Calu3 (cell line): ENCODE results near the gene OR6A2. TPM values are rescaled to one million over a fixed set of nuclear protein-coding genes. Genes with fewer than 3 reads are reported as not detected.

Experiments used
- BruUV-seq: library from RNA; stranded (reverse); fragments of 400-500 nt; replicated peaks from 2 replicates; lab custom pipeline; 2021; lab: Mats Ljungman, UMichigan
- CTCF ChIA-PET: fragments of 300-600 bp; sonication (Branson Sonifier 250); formaldehyde crosslinking; loops from one replicate; lab custom pipeline; 2022; ENCODE audit warnings: antibody characterized with exemption; lab: Charles Lee
- DNase-seq: peaks from one replicate; pipeline ENCODE4 v3.0.0; 2022
- H3K27ac Mint-ChIP-seq: one replicate; pipeline ENCODE4 v1.8.0; 2022; ENCODE audit warnings: mixed read lengths; ENCODE audit not compliant: unreplicated experiment
- H3K27me3 Mint-ChIP-seq: one replicate; pipeline ENCODE4 v1.8.0; 2022; ENCODE audit warnings: mixed read lengths; ENCODE audit not compliant: unreplicated experiment
- H3K36me3 Mint-ChIP-seq: one replicate; pipeline ENCODE4 v1.8.0; 2022; ENCODE audit warnings: mild to moderate bottlenecking, moderate library complexity, mixed read lengths; ENCODE audit not compliant: insufficient read depth, unreplicated experiment
- H3K4me1 Mint-ChIP-seq: one replicate; pipeline ENCODE4 v1.8.0; 2022; ENCODE audit warnings: mild to moderate bottlenecking, low read depth, mixed read lengths; ENCODE audit not compliant: unreplicated experiment
- H3K4me3 Mint-ChIP-seq: one replicate; pipeline ENCODE4 v1.8.0; 2022; ENCODE audit warnings: mild to moderate bottlenecking, low read depth, moderate library complexity, mixed read lengths; ENCODE audit not compliant: unreplicated experiment
- H3K9me3 Mint-ChIP-seq: one replicate; pipeline ENCODE4 v1.8.0; 2022; ENCODE audit warnings: low read depth, mixed read lengths; ENCODE audit not compliant: unreplicated experiment
- CTCF ChIP-seq: fragments of 200-600 bp; IDR thresholded peaks from one replicate; pipeline ENCODE4 v1.8.0; 2022; ENCODE audit warnings: antibody characterized with exemption; ENCODE audit not compliant: unreplicated experiment
- intact Hi-C: fragments of 100-400 bp; cut with micrococcal nuclease; formaldehyde crosslinking; loops from one replicate; pipeline ENCODE4 v1.10.0; 2022; ENCODE audit not compliant: unreplicated experiment
- total RNA-seq: library from RNA; stranded (reverse); gene quantifications from 2 replicates; pipeline ENCODE4 v1.2.3, GENCODE V29; 2022

Gene OR6A2
- total RNA-seq, 1 experiment from 2014 or later = 0.09 TPM

DNA sequence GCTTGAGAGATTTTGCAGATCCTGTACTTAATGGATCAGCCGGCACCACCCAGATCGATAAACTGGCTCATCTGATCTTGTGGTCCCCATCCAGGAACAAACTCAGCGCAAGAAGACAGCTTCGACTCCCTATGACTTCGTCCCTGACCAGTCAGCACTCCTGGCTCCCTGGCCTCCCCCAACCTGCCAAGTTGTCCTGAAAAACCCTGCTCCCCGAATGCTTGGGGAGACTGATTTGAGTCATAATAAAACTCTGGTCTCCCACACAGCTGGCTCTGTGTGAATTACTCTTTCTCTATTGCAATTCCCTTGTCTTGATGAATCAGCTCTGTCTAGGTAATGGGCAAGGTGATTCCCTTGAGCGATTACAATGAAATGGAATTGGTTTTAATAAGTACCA, 57.2 kb downstream of the OR6A2 start:
- intact Hi-C loops = no loop called here
- H3K36me3 Mint-ChIP-seq = no peaks in the 10 kb centered on the region
- CTCF ChIA-PET = interaction anchor here (0.6 kb wide), 1 partner anchor 273 kb away, joined by 3 read pairs; no protein-coding TSS in a partner anchor
- no peak overlapping the region for H3K4me3 Mint-ChIP-seq
- no peak overlapping the region for H3K27ac Mint-ChIP-seq
- no peaks in the 10 kb centered on the region for H3K9me3 Mint-ChIP-seq
- BruUV-seq = no TSS peak
- DNase-seq = no peak
- no peaks in the 10 kb centered on the region for H3K4me1 Mint-ChIP-seq
- TF ChIP-seq CTCF = no peak
- H3K27me3 Mint-ChIP-seq = peaks cover 58% of the 10 kb centered on the region

Other genes starting within 250 kb of the OR6A2 start
- gene RRP8, start 196.1 kb downstream of the OR6A2 start, total RNA-seq = 17.4 and 22.8 TPM in 2 replicates
- gene ILK, start 195.9 kb downstream of the OR6A2 start, total RNA-seq = 85.7 and 87.0 TPM in 2 replicates
- gene TAF10, start 187.5 kb downstream of the OR6A2 start, total RNA-seq = 175 and 187 TPM in 2 replicates
- gene TPP1, start 180.3 kb downstream of the OR6A2 start, total RNA-seq = 70.6 and 71.5 TPM in 2 replicates
- gene DCHS1, start 143.9 kb downstream of the OR6A2 start, total RNA-seq = 0.02 TPM in 1 of 2 replicates, not detected in the other
- 78.2 and 84.0 TPM in 2 replicates for gene MRPL17, start 116.3 kb downstream of the OR6A2 start, total RNA-seq
- not detected in 2 replicates for gene OR2AG2, start 27.7 kb downstream of the OR6A2 start, total RNA-seq
- not detected in 2 replicates for gene OR2AG1, start 16.7 kb downstream of the OR6A2 start, total RNA-seq
- gene OR10A5, start 46.0 kb upstream of the OR6A2 start, total RNA-seq = not detected in 2 replicates
- not detected in 2 replicates for gene OR10A2, start 63.4 kb upstream of the OR6A2 start, total RNA-seq
- not detected in 2 replicates for gene OR10A4, start 76.9 kb upstream of the OR6A2 start, total RNA-seq
- gene OR2D2, start 92.8 kb upstream of the OR6A2 start, total RNA-seq = not detected in 2 replicates
- not detected in 2 replicates for gene OR2D3, start 121.3 kb upstream of the OR6A2 start, total RNA-seq
- gene ZNF215, start 126.7 kb upstream of the OR6A2 start, total RNA-seq = 1.2 and 1.6 TPM in 2 replicates
- 3.0 and 3.1 TPM in 2 replicates for gene ZNF214, start 220.7 kb upstream of the OR6A2 start, total RNA-seq
- gene NLRP14, start 220.8 kb upstream of the OR6A2 start, total RNA-seq = not detected in 2 replicates